Vagina (tissue), 2 donors: Measurements from ENCODE around the gene CCDC154.
"Not testable (repeated sequence)": the region's sequence is repeated elsewhere in the genome, so short reads cannot be mapped to it uniquely, and the experiment has no call there.

ENCODE experiments used
- POLR2A ChIP-seq, 2 donors: fragments of 450-650 bp; IDR thresholded peaks; one replicate each; pipeline ENCODE4 v1.6.1; 2017; ENCODE audit warnings: antibody characterized with exemption in 2 of 2, mild to moderate bottlenecking in 2 of 2, moderate library complexity in 2 of 2
- TF ChIP-seq, protein P1 (sequence below), 3 experiments: fragments of 450-650 bp in 2 of 3; fragments of 200-600 bp in 1 of 3; sonication (generic) in 1 of 3; IDR thresholded peaks; one replicate each; pipeline ENCODE4 v1.5.1; 2017 to 2019; ENCODE audit warnings: antibody characterized with exemption in 3 of 3, mild to moderate bottlenecking in 2 of 3, moderate library complexity in 2 of 3

DNA sequence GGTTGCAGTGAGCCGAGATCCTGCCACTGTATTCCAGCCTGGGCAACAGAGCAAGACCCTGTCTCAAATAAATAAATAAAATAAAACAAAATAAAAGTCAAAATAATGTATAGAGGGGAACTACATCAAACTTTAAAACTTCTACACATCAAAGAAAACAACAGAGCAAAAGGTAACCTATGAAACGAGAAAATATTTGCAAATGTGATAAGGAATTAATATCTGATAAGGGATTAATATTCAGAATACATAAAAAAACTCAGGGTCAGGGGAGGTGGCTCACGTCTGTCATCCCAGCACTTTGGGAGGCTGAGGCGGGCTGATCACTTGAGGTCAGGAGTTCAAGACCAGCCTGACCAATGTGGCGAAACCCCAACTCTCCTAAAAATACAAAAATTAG is 24.8 kb upstream of the CCDC154 start:
- TF ChIP-seq, protein P1, sequence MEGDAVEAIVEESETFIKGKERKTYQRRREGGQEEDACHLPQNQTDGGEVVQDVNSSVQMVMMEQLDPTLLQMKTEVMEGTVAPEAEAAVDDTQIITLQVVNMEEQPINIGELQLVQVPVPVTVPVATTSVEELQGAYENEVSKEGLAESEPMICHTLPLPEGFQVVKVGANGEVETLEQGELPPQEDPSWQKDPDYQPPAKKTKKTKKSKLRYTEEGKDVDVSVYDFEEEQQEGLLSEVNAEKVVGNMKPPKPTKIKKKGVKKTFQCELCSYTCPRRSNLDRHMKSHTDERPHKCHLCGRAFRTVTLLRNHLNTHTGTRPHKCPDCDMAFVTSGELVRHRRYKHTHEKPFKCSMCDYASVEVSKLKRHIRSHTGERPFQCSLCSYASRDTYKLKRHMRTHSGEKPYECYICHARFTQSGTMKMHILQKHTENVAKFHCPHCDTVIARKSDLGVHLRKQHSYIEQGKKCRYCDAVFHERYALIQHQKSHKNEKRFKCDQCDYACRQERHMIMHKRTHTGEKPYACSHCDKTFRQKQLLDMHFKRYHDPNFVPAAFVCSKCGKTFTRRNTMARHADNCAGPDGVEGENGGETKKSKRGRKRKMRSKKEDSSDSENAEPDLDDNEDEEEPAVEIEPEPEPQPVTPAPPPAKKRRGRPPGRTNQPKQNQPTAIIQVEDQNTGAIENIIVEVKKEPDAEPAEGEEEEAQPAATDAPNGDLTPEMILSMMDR (IDR thresholded peaks at IDR 0.05), result not testable (repeated sequence)
- not testable (repeated sequence) for TF ChIP-seq POLR2A (IDR thresholded peaks at IDR 0.05)
